SHP77 treated with DMSO at 0.1 percent for 48 hours (cell line): ENCODE results near the gene SLC5A9.
"Not testable (repeated sequence)": the region's sequence is repeated elsewhere in the genome, so short reads cannot be mapped to it uniquely, and the experiment has no call there.

Source experiments
- DNase-seq: peaks from one replicate; lab custom pipeline; 2025; lab: John Stamatoyannopoulos, UW

The SLC5A9 gene

DNA sequence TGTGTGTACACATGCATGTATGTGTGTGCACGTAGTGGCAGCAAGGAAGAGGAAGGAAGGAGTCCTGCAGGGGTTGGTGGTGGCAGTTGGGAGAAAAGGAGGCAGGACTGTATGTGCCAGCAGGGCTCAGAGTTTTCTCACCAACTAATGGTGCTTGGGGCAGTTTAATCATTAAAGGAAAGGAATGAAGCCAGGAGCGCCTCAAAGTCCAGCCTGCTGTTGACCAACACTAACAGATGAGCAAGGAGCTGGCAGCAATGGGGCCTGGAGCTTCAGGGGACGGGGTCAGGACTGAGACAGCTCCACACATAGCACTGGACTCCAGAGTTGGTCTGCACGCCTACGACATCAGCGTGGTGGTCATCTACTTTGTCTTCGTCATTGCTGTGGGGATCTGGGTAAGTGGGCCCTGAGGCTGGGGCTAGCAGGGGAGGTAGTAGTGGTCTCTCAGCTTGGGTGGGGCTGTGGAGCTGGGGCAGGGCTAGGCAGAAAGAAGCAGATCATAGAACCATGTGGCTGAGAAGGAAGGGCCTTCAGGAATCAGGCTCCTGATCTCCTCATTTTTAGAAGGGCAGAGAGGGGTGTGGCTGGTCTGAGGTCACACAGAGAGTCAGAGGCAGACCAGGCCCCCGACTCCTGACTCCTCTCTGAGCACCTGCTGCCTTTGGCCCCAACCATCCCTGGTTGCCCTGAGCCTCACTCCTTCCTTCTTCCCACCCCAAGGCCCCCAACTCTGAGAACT is at the start of gene SLC5A9:
Gene SLC5A9, plus strand, starts transcription at position 216 of the 742 bp plus-strand sequence. Its CDS starts 21 bp downstream, at position 237.
- DNase-seq, result no peak

DNA sequence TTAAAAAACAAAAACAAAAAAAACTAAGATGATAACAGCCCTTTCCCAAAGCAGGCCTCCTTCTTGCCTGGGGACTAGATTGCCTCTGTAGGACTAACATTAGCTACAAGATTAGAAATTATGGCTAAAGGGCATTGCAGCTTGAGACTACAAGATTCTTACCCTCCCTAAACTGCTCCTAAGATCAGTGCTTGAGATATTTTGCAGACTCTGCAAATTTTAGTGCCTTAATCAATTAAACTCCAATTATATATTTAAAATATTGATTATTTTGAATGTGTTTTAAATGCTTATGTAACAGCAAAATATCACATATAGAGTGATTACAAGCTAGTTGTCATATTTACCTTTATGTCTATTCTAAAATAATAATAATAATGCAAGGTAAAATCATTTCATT is 47.4 kb upstream of the SLC5A9 start:
- no peak for DNase-seq

DNA sequence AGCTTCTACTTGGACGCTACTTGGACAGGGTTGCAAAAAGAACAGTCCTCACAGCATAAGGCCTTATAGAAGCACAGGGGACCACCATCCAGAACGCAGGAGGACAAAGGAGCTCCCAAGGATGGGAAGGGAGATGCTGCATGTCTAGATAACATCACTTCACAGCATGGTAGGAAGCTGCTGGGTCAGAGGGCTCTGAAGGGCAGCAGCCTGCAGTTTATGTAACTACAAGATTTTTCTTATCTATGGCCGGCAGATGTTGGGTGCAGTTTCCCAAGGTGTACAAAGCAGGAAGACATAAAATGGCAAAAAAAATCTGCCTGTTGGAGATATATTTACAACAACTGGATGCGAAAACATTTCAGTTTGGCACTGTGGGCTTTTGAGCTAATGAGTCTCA is 45.3 kb upstream of the SLC5A9 start:
- DNase-seq, result no peak

DNA sequence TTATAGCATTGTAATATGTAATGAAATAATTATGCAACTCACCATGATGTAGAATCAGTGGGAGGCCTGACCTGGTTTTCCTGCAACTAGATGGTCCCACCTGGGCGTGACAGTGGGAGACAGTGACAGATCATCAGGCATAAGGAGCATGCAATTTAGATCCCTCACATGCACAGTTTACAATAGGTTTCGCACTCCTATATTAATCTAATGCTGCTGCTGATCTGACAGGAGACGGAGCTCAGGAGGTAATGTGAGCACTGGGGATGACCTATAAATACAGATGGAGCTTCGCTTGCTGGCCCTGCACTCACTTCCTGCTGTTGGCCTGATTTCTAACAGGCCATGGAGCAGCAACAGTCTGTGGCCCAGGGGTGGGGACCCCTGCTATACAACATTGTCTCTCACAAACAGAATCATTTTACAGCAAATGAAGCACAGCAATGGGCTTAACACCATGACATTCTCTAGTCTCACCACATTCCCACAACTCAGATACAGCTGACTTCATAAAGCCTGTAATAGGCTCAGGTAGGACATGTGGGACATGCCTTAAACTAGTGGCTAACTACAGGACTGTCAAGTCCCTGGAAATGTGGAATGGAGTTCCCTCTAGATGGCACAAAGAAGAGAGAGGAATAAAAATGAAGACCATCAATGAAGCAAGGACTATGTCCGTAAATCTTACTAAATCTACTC is 40.7 kb upstream of the SLC5A9 start:
- no peak for DNase-seq

DNA sequence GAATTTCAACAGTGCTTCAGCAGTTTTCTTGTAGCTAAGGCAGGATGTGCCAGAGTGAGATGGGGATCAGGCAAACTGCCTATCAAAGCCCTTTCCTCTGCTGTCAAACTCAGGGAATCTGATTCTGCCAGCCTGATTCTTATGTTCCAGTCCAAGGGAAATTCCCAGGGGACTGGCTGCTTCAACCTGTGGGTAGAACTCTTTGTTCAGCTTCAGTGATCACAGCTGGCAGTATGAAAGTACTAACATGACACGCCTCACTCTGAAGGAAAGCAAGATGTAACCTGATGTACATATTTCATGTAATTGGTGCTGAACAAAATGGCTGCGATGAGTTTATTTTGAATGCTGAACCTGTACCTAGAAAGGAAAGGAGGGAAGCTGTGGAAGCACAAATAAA is 40.1 kb upstream of the SLC5A9 start:
- no peak for DNase-seq

DNA sequence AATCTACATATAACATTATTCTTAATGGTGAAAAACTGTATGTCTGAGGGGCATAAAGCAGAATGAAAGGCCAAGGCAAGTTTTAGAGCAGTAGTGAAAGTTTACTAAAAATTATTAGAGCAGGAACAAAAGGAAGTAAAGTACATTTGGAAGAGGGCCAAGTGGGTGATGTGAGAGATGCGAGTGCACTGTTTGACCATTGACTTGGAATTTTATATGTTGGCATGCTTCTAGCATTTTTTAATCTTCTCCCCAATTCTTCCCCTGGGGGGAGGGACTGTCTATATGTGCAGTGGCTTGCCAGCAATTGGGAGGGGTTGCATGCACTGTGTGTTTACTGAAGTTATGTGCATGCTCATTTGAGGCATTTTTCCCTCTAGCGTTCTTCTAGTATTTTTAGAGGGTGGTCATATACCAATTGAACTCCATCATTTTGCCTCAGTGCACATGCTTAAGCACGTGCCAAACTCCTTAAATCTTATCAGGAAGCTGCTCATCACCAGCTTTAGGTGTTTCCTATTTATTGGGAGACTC is 36.1 kb upstream of the SLC5A9 start:
- DNase-seq, result no peak

DNA sequence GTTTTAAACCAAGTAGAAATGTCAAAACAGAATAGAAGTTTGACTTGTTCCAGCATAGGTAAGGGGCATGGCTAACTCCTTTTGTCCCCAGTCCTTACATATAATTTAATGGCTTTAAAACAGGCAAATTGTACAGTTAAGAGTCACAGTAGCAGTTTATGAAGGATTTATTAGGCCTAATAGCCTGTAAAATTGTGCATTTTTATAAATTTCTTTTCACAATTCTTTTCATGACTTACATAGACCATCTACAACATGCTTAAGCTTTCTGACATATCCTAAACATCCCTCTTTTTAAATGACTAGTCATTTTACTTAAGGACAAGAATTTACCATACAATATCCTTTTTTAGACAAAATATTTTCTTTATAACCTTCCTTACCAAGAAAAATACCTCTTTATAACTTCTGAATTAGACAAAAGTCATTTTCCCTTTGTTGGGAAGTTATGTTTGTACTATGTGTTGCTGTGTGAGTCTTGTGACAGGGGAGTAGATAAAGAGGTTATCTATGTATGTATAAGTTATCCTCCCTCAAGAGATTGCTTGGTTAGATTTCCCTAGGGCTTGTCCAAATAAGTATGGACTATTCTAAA is 34.5 kb upstream of the SLC5A9 start:
- no peak for DNase-seq

DNA sequence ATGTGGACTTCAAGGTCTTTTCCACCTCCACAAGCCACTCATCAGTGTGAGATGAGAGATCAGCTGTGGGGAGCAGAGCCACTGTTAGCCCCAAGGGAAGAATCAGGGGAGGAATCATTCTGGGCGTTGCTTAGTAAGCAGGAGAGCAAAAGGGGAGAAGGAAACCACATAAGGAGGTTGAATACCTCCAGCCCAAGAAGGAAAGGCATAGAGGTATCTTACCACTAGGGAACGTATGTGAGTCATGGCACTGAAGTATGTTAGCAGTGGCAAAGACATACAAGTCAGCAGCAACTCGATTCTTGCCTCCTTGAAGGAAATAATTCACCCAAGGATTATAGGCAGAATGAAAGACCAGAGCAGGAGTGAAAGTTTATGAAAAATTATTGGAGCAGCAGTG is 31.6 kb upstream of the SLC5A9 start:
- no peak for DNase-seq

DNA sequence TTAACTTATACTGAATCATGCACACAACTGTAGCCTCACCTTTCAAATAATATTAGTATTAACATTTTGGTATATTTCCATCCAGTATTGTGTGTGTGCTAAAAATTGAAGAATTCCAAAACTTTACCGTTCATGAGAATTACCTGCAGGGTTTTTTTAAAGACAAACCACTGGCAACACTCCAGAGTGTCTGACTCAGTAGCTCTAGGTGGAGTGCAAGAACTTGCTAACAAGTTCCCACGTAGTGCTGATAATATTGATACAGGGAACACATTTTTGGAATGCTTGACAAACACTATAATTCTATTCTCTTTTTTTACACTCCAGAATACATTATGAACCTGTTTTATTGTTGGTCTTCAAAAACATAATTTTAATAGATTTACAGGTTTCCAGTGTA is 27.7 kb upstream of the SLC5A9 start:
- no peak for DNase-seq

DNA sequence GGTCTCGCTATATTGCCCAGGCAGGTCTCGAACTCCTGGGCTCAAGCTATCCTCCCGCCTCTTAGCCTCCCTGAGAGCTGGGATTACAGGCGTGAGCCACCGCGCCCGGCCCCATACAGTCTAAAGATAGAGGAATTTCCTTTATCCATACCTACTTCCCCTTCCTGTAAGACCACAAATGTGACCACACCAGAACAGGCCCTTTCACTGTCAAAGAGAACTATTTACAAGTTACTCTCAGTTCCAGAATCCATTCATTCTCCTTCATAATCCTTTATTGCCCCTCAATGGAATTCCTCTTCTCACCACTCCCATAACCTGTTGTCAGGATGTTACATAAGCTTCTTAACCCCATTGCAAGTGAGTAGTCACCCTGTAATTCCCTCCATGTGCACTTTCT is 26.3 kb upstream of the SLC5A9 start:
- DNase-seq, result no peak

DNA sequence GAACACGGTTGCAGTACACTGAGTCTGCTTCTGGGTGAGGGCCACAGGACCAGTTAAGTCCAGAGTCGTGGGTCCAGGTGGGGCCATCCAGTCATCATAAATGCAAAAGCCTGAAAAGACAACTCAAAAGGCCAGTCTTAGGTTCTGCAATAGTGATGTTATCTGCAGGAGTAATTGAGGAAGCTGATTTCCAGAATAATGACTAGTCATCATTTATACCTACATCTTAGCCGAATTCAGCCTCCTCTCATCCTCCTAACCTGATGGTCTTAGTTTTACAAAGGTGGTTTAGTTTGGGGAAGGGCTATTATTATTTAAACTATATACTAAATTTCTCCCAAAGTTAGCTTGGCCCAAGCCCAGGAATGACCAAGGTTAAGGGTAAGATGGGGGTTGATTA is 23.5 kb upstream of the SLC5A9 start:
- DNase-seq, result no peak

DNA sequence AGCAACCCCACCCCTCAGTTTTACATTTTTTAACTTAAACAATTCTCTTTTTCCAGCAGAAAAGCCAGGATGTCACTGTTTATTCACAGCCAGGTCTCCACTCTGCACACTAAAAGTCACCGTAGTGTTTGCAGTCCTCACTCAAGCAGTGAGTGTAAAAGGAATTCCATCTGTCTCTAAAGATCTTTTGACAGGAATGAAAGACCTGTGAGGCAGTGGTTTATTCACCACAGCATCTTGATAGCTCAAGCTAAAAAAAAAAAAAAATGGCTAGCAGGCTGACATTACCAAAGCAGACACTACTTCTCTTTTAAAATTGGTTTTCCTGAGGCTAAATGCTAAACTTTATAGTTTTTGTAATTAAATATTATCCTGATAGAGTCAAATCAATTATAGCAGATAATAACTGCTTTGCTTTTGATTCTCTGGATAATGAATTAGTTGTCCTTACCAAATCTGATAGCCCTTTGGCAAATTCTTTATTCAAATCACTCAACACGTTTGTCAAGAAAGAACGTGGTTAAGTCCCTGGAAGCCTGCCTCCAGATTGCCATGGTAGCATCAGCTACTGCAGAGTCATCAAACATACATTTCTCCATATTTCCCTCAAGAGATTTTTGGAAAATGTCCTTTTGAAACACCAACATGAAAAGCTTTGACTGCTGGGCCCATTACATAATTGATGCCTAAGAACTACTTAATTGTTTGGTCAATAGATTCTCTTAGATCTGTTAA is 22.2 kb upstream of the SLC5A9 start:
- no peak for DNase-seq

DNA sequence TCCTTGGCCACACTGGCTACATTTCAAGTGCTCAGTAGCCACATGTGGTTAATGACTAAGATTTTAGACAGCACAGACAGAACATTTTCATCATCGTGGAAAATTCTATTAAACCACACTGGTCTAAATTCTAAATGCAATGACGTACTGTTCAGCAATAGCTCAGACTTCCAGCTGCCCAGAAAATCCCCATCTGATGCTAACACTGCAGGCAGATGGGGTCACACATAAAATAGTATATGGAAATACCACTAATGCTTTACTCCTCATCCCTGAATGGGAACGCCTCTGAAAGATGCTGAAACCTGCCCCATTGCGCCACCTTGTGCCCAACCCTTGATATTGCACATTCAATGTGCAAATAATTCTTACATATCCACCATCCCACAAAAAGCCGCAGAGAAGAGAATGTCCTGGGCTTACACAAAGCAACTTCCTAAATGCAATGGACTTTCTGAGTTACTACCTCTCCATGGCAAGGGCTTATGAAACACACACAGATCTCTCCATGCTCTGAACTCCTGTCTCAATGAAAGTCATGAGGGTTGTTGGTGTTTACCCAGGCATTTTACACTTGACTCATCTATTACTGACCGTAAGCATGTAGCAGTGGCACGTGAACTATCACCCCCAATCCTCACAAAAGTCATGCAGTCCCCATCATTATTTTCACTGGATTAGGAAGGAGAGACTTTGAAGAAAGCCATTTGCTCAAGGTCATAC is 20.3 kb upstream of the SLC5A9 start:
- DNase-seq, result peak; percentile 47

DNA sequence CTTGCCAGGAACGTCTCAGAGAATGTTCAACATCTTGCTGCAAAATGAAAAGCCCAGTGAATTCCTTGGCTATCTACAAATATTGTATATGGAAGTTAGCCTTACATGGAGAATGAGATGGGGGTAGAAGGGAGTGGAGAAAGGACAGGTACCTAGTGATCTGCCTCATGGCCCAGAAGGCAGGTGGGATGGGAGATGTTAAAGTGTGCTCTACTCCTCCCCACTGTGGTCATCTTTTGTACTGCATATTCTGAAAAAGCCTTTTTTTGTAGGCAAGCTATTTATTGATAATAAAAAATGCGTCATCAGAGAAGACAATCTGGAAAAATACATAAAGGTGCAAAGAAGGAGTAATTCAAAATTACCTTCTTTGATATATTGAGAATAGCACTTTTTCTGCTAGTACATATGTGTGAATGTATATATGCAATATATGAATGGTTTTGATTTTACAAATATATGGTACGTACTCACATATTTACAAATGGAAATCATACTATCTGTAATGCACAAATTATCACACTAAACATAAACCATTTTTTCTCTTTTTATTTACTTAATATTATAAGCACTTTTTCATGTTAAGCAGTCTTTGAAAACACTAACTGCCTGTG is 19.1 kb upstream of the SLC5A9 start:
- peak; percentile 9 for DNase-seq

DNA sequence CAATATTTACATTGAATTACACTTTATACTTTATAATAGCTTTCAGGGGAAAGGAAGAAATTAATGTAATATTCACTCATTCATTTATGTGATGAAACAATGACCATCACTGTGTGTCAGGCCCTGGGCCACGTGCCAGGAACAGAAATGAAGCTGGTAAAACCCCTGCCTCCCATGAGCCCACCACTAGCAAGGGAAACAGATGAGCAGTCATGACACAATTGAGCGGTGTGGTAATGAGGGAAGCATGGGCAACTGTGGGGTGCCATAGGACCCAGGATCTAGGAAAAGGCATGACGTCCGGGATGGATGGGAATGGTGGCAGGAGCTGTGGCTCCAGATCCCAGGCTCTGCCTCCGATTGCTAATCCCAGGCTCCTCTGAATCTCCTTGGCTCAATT is 17.0 kb upstream of the SLC5A9 start:
- DNase-seq, result no peak

DNA sequence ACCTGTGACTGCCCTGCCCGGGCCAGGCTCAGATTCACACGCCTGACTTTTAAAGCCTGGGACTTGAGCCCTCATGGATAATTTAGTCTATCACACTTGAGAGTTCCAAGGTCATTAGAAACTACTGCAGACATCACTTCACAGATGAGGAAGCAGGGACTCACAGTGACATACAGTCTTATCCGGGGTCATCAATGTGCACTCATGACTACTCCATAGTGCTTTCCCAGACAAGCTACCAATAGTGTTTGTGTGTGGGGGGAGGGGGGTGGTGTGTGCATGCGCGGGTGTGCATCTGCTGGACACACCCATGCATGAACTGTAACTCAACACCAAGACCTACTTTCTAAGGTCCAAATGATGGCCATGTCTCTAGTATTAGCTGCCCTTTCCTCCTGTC is 16.1 kb upstream of the SLC5A9 start:
- no peak for DNase-seq

DNA sequence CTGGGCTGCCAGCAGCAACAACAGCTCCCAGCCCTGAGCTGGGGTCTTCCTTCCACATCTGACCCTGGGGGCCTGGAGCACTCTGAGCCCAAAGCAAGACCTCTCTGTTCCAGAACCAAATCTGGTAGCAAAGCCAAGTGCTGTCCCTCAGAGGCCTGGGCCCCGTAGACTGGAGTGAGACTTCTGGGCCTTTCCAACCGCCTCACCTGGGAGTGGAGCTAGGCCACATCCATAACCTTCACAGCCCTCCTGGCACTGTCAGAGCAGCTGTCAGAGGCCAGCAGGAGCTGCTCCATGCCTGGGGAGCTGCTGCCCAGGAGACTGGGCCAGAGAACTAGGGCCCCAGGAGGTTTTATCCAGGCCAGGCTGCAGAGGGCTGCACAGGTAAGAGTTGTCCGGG is 15.4 kb upstream of the SLC5A9 start:
- DNase-seq, result no peak

DNA sequence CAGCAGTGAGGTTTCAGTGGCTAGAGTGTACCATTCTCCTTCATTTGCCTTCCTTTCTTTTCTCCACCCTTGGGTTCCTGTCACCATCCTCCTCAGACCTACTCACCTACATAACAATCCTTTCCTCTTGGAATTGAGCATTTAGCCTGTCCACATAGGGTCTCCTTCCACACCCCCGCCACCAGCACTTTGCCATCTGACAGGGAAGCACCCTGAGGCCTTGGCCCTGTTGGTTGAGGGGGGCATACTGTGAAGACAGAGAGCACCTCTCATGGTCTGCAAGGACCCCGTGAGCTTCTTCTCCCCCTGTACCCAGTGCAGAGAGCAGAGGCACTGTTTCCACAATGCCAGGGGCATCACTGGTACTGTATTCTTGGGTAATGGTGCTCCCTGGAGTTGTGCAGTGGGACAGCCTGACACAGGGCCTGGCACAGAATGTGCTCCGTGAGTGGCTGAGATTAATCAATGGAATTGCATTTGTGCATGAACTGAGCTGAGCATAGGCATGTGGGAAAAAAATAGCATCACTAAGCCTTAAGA is 14.9 kb upstream of the SLC5A9 start:
- DNase-seq, result no peak

DNA sequence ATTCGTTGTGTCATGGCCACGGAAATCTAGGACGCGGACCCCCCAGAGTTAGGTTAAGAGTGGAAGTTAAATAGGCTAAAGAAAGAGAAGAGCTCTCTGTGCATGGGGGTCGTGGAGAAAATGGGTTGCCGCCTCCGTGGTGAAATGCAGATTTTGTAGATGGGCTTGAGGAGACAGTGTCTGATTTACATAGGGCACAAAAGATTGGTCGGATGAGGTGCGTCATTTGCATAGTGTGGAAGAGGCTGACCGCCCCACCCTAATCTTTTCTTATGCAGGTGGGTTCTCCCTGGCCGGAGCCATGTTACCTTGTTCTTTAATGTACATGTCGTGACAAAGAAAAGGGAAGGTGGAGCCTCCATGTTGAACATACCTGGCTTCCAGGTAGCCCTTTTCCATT is 14.3 kb upstream of the SLC5A9 start:
- DNase-seq, result no peak

DNA sequence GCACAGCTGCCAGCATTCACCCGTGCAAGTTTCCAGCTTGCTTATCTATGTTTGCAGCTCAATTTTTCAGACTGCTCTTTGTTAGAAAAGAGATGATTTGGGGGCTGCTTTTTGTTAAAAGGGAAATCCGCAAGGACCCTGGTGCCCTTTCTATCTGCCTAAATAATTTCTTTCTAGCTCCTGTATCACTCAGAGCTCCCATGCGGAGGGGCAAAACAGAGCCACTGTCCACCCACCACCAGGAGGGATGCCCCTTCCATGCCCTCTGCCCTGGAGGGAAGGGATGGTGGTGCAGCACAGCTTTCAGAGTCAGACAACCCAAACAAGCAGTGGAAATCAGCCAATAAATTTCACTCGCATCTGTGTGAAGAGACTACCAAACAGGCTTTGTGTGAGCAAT is 13.9 kb upstream of the SLC5A9 start:
- DNase-seq, result no peak

DNA sequence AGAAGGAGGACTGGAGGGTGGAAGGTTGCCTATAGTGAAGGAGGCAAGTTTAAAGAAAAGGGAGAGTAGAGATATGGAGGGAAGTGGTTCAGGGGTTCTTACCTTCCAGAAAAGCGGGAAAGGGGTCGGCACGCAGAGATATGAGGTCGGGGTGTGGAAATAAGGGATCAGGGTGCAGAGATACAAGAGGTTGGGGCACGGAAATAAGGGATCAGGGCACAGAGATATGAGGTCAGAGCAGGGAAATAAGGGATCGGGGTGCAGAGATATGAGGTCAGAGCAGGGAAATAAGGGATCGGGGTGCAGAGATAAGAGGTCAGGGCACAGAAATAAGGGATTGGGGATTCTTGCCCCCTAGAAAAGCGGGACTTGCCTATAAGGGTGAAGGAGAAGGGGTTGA is 9.1 kb upstream of the SLC5A9 start:
- not testable (repeated sequence) for DNase-seq
